RKO (cell line): Measurements from ENCODE around the gene SPTBN4.
"Not testable (repeated sequence)": the region's sequence is repeated elsewhere in the genome, so short reads cannot be mapped to it uniquely, and the experiment has no call there.

ENCODE experiments used
- DNase-seq: peaks from one replicate; pipeline ENCODE4 v3.0.0-alpha.2; 2016; ENCODE audit warnings: low spot score

Gene SPTBN4

GRCh38 chr19:40588926-40589569, 122.2 kb downstream of the SPTBN4 start:
- DNase-seq: no peak

- no peak for DNase-seq
Measured at GRCh38 chr19:40589591-40590429, 123.0 kb downstream of the SPTBN4 start.

- no peak for DNase-seq
Measured at GRCh38 chr19:40590464-40591265, 123.9 kb downstream of the SPTBN4 start.

GRCh38 chr19:40591724-40592123, 124.9 kb downstream of the SPTBN4 start:
- DNase-seq: not testable (repeated sequence)

DNA sequence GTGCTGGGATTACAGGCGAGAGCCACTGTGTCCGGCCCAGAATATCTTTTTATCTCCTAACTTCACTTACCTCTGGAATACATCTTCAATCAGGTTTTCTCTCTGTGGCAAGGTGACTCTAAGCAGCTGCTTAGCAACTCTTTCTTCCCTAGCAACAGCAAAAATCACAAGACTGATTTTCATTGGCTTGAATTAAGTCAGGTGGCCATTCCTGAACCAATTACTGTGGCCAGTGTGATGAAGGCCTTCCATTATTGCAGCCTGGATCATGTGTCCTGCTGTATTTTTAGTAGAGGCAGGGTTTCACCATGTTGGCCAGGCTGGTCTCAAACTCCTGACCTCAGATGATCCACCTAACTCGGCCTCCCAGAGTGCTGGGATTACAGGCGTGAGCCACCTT, 125.4 kb downstream of the SPTBN4 start:
- peak; percentile 79 for DNase-seq

- DNase-seq: no peak
Measured at GRCh38 chr19:40594255-40594654, 127.5 kb downstream of the SPTBN4 start.

- DNase-seq: peak; percentile 88
Measured at GRCh38 chr19:40594657-40595091, 127.9 kb downstream of the SPTBN4 start.

GRCh38 chr19:40596608-40597328, 130.0 kb downstream of the SPTBN4 start:
- no peak for DNase-seq

DNA sequence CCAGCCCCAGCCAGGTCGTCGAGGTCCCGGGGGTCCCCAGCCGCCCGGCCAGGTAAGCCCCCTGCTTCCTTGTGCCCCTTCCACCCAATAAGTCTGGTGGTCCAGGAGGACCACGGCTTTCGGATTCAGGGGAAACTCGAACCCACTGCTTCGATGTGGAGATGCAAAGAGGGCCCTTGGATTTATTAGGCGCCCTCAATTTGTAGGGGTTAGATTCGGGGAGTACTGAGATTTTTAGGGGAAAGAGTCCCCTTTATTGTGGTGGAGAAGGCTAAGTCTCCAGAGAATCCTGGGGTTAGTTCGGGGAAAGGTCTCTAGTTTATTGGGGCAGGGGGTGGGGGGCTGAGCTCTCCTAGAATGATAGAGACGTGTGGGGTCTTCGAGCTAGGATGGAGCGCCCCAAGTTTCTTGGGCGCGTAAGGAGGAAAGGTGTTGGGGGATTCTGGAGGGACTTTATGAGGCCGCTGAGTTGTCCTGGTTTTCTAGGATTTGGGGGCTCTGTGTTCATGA, 130.6 kb downstream of the SPTBN4 start:
- DNase-seq: no peak

- peak; percentile 90 for DNase-seq
Measured at GRCh38 chr19:40598121-40598917, 131.5 kb downstream of the SPTBN4 start.

DNA sequence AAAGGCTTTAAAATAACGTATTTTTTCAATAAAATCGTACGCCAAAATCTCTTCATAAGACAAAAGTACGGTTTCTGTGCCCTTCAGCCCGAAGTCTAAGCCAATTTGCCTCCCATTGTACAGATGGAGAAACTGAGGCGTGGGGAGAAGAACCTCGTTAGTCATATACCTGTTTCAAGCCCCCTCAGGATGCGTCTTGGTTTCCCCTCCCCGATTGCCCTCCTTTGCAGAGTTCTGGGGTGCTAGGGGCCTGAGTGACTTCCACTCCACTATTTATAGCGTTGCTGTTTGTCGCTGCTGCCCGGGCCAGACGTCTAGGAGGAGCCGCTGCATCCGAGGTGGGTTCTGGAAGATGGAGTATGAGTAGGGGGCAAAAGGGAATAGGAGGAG, 132.1 kb downstream of the SPTBN4 start:
- no peak for DNase-seq

GRCh38 chr19:40599331-40599901, 132.6 kb downstream of the SPTBN4 start:
- peak; percentile 49 for DNase-seq

- no peak for DNase-seq
Measured at GRCh38 chr19:40599902-40600569, 133.2 kb downstream of the SPTBN4 start.

DNA sequence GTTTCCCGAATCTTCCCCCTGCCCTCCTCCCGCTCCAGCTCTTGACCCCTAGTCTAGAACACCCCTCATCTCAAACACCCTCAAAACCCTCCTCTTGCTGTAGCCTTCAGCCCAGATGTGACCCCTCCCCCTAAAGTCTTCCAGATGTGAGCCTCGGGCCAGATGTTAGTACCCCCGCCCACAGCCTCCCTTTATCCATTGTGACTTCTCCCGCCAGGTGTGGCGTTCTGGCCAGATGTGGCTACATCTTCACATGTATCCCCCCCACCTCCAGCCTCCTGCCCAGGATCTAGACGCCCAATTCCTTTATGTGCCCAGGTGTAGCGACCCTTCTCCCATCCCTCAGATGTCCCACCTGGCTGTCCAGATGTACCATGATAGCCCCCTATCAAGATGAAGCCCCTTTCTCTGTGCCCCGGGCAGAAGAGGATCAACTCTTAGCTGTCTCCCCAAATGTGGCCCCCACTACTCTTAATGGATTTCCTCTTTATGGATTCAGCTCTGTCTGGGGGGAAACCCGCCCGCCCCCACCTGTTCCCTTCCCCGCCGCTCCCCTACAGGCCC, 133.9 kb downstream of the SPTBN4 start:
- DNase-seq: no peak

DNA sequence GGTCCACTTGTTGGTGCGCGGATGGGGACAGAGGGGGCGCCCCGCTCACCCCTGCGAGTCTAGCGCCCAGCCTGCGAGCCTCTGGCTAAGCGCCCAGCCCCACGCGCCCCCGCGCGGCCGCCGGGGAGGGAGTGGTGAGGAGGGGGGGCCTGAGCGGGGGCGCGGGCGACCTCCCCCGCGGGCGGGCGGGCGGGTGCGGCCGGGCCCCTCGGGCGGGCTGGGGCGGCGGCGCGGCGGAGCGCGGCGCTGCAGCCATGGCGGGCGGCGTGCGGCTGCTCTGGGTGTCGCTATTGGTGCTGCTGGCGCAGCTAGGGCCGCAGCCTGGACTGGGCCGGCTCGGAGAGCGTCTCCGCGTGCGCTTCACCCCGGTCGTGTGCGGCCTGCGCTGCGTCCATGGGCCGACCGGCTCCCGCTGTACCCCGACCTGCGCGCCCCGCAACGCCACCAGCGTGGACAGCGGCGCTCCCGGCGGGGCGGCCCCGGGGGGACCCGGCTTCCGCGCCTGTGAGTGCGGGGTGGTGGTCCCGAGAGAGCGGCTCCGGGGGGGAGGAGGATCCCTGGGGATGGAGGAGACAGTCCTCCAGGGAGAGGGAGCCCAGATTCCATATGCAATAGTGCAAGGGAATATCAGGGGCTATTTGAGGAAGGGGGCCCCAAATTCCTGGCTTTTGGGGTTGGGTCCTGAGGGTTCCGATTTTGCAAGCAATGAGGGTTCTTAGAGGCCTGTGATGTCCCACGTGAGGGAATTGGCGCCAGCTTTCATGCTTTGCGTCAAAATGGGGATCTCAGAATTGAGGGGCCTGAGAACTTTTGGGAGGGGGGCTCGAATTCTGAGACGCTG, 134.6 kb downstream of the SPTBN4 start, which contains the start of gene LTBP4:
Gene LTBP4 (plus strand): TSS at position 236 of the 841 bp plus-strand sequence. CDS start 19 bp downstream, at position 255.
- DNase-seq: peak; percentile 67

DNA sequence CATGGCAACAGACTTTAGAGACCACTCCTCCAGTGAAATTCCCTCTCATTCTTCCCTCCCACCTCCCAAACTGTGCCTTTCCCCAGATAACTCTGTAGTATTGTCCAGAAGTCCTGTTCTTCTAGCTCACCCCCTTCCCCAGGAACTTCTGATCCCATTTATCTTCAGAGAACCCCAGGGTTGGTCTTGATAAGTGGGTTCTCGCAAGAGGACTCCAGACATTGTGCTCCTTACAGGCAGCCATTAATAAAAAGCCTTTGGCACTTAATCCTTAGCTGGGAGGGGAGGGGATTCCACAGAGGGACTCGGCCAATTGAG, 136.2 kb downstream of the SPTBN4 start:
- DNase-seq: no peak

DNA sequence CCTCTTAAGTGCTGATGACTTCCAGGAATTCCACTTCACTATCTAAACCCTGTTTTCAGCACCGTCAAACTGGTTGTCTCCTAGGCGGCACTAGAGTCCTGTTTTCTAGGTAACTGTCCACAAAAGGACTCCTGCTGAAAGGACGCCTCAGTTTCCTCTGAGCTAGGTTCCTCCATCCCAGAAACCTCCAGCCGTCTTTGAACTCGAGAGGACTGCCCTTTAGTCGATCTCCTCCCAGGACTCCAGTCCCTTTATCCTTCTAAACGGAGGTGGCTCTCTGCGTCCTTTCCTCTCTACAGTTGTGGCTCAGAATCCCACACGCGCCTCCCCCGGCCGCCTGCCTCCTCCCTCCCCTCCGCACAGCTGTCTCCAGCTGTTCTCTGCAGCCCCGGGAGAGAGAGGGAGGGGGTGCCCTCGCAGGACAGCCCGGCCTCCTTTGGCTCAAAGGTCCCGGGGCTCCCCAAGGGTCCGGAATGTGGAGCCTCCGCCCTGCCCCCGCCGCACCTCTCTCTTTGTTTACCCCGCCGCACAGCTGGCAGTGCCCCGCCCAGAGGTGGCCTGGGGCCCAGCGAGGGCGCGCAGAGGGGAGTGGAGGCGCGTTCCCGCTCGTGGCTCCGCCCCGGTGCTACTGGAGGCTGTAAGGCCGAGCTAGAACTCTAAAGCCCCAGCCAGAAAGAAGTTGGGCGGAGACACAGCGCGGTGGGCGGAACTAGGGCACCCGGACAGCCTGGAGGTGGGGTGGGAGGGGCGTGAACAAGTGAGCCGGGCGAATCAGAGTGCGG, 136.8 kb downstream of the SPTBN4 start:
- DNase-seq: peak; percentile 96

- no peak for DNase-seq
Measured at GRCh38 chr19:40604171-40604646, 137.4 kb downstream of the SPTBN4 start.
